NCI-H2107 (cell line): ENCODE data around the gene VPS18.
"Not testable (repeated sequence)": the region's sequence is repeated elsewhere in the genome, so short reads cannot be mapped to it uniquely, and the experiment has no call there.

Source experiments
- DNase-seq: peaks from one replicate; lab custom pipeline; 2025; lab: John Stamatoyannopoulos, UW

Gene VPS18

GRCh38 chr15:40893733-40894680 is at the start of gene VPS18:
Gene VPS18 (plus strand): TSS chr15:40894450. CDS start chr15:40894769, 319 bp downstream.
- peak; percentile 93 for DNase-seq

- DNase-seq: no peak
Measured at GRCh38 chr15:40844696-40845030, 49.6 kb upstream of the VPS18 start.

- DNase-seq: no peak
Measured at GRCh38 chr15:40845036-40845435, 49.2 kb upstream of the VPS18 start.

GRCh38 chr15:40845511-40846284 is 48.6 kb upstream of the VPS18 start:
- DNase-seq: no peak

GRCh38 chr15:40846841-40847222 is 47.4 kb upstream of the VPS18 start:
- DNase-seq: no peak

GRCh38 chr15:40847223-40847961 is 46.9 kb upstream of the VPS18 start:
- peak; percentile 11 for DNase-seq

- DNase-seq: no peak
Measured at GRCh38 chr15:40850576-40851112, 43.6 kb upstream of the VPS18 start.

- DNase-seq: no peak
Measured at GRCh38 chr15:40852529-40852928, 41.7 kb upstream of the VPS18 start.

GRCh38 chr15:40853241-40853890 is 40.9 kb upstream of the VPS18 start:
- DNase-seq: no peak

- DNase-seq: no peak
Measured at GRCh38 chr15:40854161-40854560, 40.1 kb upstream of the VPS18 start.

GRCh38 chr15:40855706-40856234 is 38.5 kb upstream of the VPS18 start:
- no peak for DNase-seq

GRCh38 chr15:40856746-40857145 is 37.5 kb upstream of the VPS18 start:
- no peak for DNase-seq

GRCh38 chr15:40857601-40858341 is 36.5 kb upstream of the VPS18 start:
- peak; percentile 44 for DNase-seq

- DNase-seq: no peak
Measured at GRCh38 chr15:40858706-40859105, 35.5 kb upstream of the VPS18 start.

- no peak for DNase-seq
Measured at GRCh38 chr15:40859206-40859851, 34.9 kb upstream of the VPS18 start.

GRCh38 chr15:40861147-40861546 is 33.1 kb upstream of the VPS18 start:
- DNase-seq: not testable (repeated sequence)

GRCh38 chr15:40863660-40864270 is 30.5 kb upstream of the VPS18 start:
- no peak for DNase-seq

- DNase-seq: no peak
Measured at GRCh38 chr15:40867199-40867598, 27.1 kb upstream of the VPS18 start.

- DNase-seq: no peak
Measured at GRCh38 chr15:40869686-40870085, 24.6 kb upstream of the VPS18 start.

GRCh38 chr15:40870716-40871115 is 23.5 kb upstream of the VPS18 start:
- no peak for DNase-seq
